ENCODE data around the gene HOXC5. TPM values are rescaled to one million over a fixed set of nuclear protein-coding genes. Genes with fewer than 3 reads are reported as not detected.
"Not testable (repeated sequence)": the region's sequence is repeated elsewhere in the genome, so short reads cannot be mapped to it uniquely, and the experiment has no call there.

Gene HOXC5
- total RNA-seq, 4 donors from 2014 or later = 0.58 to 2.2 (median 0.97) TPM; not detected in 1

- H3K4me3 ChIP-seq (ENCODE audit: low read depth, poor library complexity, severe bottlenecking) = no peak overlapping the region
- no peak for DNase-seq (ENCODE audit: low spot score in 2 of 2)
- intact Hi-C loops (cut with DNase I; ENCODE audit: low total_unique reads) = loop anchor here (10.0 kb wide), 1 partner anchor 84 kb away; no protein-coding TSS in a partner anchor
- WGBS, 2 donors = 65 to 66% methylated on average over 2 of the region's 2 CpGs
- TF ChIP-seq CTCF (IDR thresholded peaks at IDR 0.05) (no peak), POLR2A (IDR thresholded peaks at IDR 0.05) (no peak)
Measured at GRCh38 chr12:54041097-54041690, 8.3 kb downstream of the HOXC5 start.

- H3K4me3 ChIP-seq (ENCODE audit: low read depth, poor library complexity, severe bottlenecking) = not testable (repeated sequence)
- DNase-seq (ENCODE audit: low spot score in 2 of 2) = peak in 1 of 2 donors; percentile 82
- intact Hi-C loops (cut with DNase I; ENCODE audit: low total_unique reads) = loop anchor here (10.0 kb wide), 1 partner anchor 83 kb away; no protein-coding TSS in a partner anchor
- WGBS, 2 donors = 82 to 88% methylated on average over 6 of the region's 6 CpGs
Measured at GRCh38 chr12:54042033-54042432, 9.2 kb downstream of the HOXC5 start.

GRCh38 chr12:54042970-54043853 lies 10.4 kb downstream of the HOXC5 start:
- no peak overlapping the region for H3K4me3 ChIP-seq (ENCODE audit: low read depth, poor library complexity, severe bottlenecking)
- 46 to 54% methylated on average over 6 of the region's 6 CpGs for WGBS, 2 donors
- peak in 1 of 2 donors; percentile 72 for DNase-seq (ENCODE audit: low spot score in 2 of 2)
- intact Hi-C loops (cut with DNase I; ENCODE audit: low total_unique reads) = loop anchor here (10.0 kb wide), 1 partner anchor 82 kb away; no protein-coding TSS in a partner anchor
- TF ChIP-seq CTCF (IDR thresholded peaks at IDR 0.05) (no peak), POLR2A (IDR thresholded peaks at IDR 0.05) (no peak)

DNA sequence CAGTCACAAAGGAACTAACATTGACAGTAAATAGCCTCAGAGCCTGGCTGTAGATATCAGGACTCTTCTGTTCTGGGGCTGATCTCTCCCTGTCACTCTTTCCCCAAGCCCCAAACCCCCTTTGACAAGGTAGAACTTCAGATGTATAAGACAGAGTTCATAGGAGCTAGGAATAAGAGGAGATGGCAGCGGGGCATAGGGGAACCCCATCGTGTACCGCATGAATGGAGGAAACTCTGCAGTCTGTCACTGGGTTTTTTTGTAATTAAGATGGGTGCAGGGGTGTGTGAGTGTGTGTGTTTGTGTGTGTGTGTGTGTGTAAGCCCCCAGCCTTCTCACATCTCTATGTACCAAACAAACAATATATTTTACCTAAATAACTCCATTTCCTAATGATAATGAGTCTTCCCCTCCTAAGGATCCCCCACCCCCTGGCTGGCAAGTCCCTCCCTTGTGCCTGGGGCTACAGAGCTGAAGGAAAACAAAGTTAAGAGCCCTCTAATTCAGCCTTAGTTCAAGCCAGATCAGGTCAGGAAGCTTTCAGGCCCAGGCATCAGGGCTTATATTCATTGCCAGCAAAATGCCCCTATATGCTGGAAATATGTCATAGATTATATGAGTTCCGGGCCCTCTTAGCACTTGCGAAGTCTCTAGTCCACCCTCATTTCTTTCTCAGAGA lies 11.7 kb downstream of the HOXC5 start:
- 73 to 76% methylated on average over 5 of the region's 5 CpGs for WGBS, 2 donors

GRCh38 chr12:54045401-54045800 lies 12.6 kb downstream of the HOXC5 start:
- intact Hi-C loops (cut with DNase I; ENCODE audit: low total_unique reads) = loop anchor here (10.0 kb wide), 1 partner anchor 79 kb away; no protein-coding TSS in a partner anchor
- H3K4me3 ChIP-seq (ENCODE audit: low read depth, poor library complexity, severe bottlenecking) = no peak overlapping the region
- DNase-seq (ENCODE audit: low spot score in 2 of 2) = no peak
- TF ChIP-seq CTCF (IDR thresholded peaks at IDR 0.05) (no peak), POLR2A (IDR thresholded peaks at IDR 0.05) (no peak)

More for the DNA sequence above, 11.7 kb downstream of the HOXC5 start:
- TF ChIP-seq POLR2A (IDR thresholded peaks at IDR 0.05) (no peak), CTCF (IDR thresholded peaks at IDR 0.05) (no peak)
- H3K4me3 ChIP-seq (ENCODE audit: low read depth, poor library complexity, severe bottlenecking) = no peak overlapping the region
- DNase-seq (ENCODE audit: low spot score in 2 of 2) = peak in 1 of 2 donors; percentile 32
- intact Hi-C loops (cut with DNase I; ENCODE audit: low total_unique reads) = loop anchor here (10.0 kb wide), 1 partner anchor 80 kb away; no protein-coding TSS in a partner anchor

Data from lower leg skin (tissue), 4 donors.